HCT116 (cell line): ENCODE measurements around the gene DOP1B. TPM values are rescaled to one million over a fixed set of nuclear protein-coding genes. Genes with fewer than 3 reads are reported as not detected.

Experiments used
- ATAC-seq: fragments of 200-7000 bp; cut with Tn5 transposase; 2 replicates; pipeline ENCODE4 v1.9.1; 2020; ENCODE audit warnings: mild to moderate bottlenecking, moderate library complexity
- BruUV-seq: library from RNA; stranded (reverse); fragments of 400-500 nt; replicated peaks from 2 replicates; lab custom pipeline; 2021; lab: Mats Ljungman, UMichigan
- CTCF ChIA-PET: fragments of 300-600 bp; sonication (Branson Sonifier 250); formaldehyde crosslinking; loops from one replicate; lab custom pipeline; 2021; ENCODE audit warnings: antibody characterized with exemption; lab: Charles Lee
- POLR2A ChIA-PET: fragments of 300-600, 350-600 bp; sonication (Branson Sonifier 250); formaldehyde crosslinking; loops from one replicate; lab custom pipeline; 2021; ENCODE audit warnings: antibody characterized with exemption; lab: Charles Lee
- RAD21 ChIA-PET, 2 experiments: fragments of 300-600 bp; sonication (Branson Sonifier 250); formaldehyde crosslinking; loops; one replicate each; lab custom pipeline; 2023; ENCODE audit warnings: low total read pairs in 2 of 2; ENCODE audit not compliant: uncharacterized antibody in 2 of 2, unreplicated experiment in 2 of 2, low non-redundant PET in 1 of 2; lab: Charles Lee
- DNase-seq: peaks from one replicate; pipeline ENCODE4 v3.0.0-alpha.2; 2010; ENCODE audit warnings: low read depth, low spot score
- H2AFZ ChIP-seq: fragments of 200-600 bp; shearing (Covaris generic), sonication (generic); 2 replicates; pipeline ENCODE4 v1.6.1; 2017; ENCODE audit warnings: low read depth, mixed run types, mixed read lengths, antibody characterized with exemption, low read length; ENCODE audit not compliant: poor library complexity, severe bottlenecking
- H3K27ac ChIP-seq: 2 replicates; pipeline ENCODE4 v1.5.1; 2012; ENCODE audit warnings: low read depth, low read length
- H3K27me3 ChIP-seq: fragments of 200-600 bp; sonication (generic); 2 replicates; pipeline ENCODE4 v1.6.1; 2016; ENCODE audit warnings: mixed run types, low read length, mixed read lengths; ENCODE audit not compliant: insufficient read depth
- H3K36me3 ChIP-seq, 2 experiments: fragments of 200-500 bp in 1 of 2; fragments of 200-600 bp in 1 of 2; sonication (Bioruptor generic) in 1 of 2; sonication (generic) in 1 of 2; 2 replicates each; pipeline versions ENCODE4 v1.5.1 to v1.6.1; 2014 to 2016; ENCODE audit warnings: low read length in 2 of 2, inconsistent platforms in 1 of 2, mixed read lengths in 1 of 2, mixed run types in 1 of 2; ENCODE audit not compliant: insufficient read depth in 2 of 2, control insufficient read depth in 1 of 2
- H3K4me1 ChIP-seq, 2 experiments: fragments of 200-600 bp in 1 of 2; sonication (generic) in 1 of 2; 2 replicates each; pipeline versions ENCODE4 v1.5.1 to v1.6.1; 2012 to 2017; ENCODE audit warnings: low read length in 2 of 2, inconsistent platforms in 1 of 2, mild to moderate bottlenecking in 1 of 2, mixed read lengths in 1 of 2, mixed run types in 1 of 2, moderate library complexity in 1 of 2; ENCODE audit not compliant: insufficient read depth in 2 of 2, control insufficient read depth in 1 of 2
- H3K4me2 ChIP-seq: fragments of 200-600 bp; sonication (generic); 2 replicates; pipeline ENCODE4 v1.6.1; 2017; ENCODE audit warnings: mixed run types, low read length, mixed read lengths
- H3K4me3 ChIP-seq, 2 experiments: fragments of 200-600 bp in 1 of 2; sonication (generic) in 1 of 2; replicated peaks in 1 of 2; 2 replicates each; pipeline ENCODE4 v1.5.1; 2011 to 2016; ENCODE audit warnings: low read length in 2 of 2, control low read depth in 1 of 2, low read depth in 1 of 2, mild to moderate bottlenecking in 1 of 2, mixed read lengths in 1 of 2, mixed run types in 1 of 2
- H3K79me2 ChIP-seq: fragments of 200-600 bp; sonication (generic); 2 replicates; pipeline ENCODE4 v1.6.1; 2017; ENCODE audit warnings: mild to moderate bottlenecking, mixed run types, low read length, moderate library complexity, mixed read lengths; ENCODE audit not compliant: insufficient read depth
- H3K9ac ChIP-seq: fragments of 200-600 bp; sonication (generic); 2 replicates; pipeline ENCODE4 v1.6.1; 2016; ENCODE audit warnings: low read length, mixed read lengths
- H3K9me2 ChIP-seq: fragments of 200-600 bp; sonication (generic), shearing (Covaris generic); 2 replicates; pipeline ENCODE4 v1.6.1; 2017; ENCODE audit warnings: mixed run types, mild to moderate bottlenecking, moderate library complexity; ENCODE audit not compliant: insufficient read depth
- H3K9me3 ChIP-seq, 2 experiments: fragments of 200-500 bp in 1 of 2; fragments of 200-600 bp in 1 of 2; sonication (Bioruptor generic) in 1 of 2; sonication (generic) in 1 of 2; 2 replicates each; pipeline ENCODE4 v1.6.1; 2014 to 2017; ENCODE audit warnings: low read length in 2 of 2, mixed read lengths in 2 of 2, inconsistent platforms in 1 of 2, low read depth in 1 of 2, mild to moderate bottlenecking in 1 of 2, mixed run types in 1 of 2, moderate library complexity in 1 of 2; ENCODE audit not compliant: control insufficient read depth in 1 of 2, insufficient read depth in 1 of 2
- H4K20me1 ChIP-seq: fragments of 200-600 bp; sonication (generic), shearing (Covaris generic); 2 replicates; pipeline ENCODE4 v1.6.1; 2017; ENCODE audit warnings: mixed run types, mild to moderate bottlenecking, moderate library complexity; ENCODE audit not compliant: insufficient read depth
- ATF3 ChIP-seq: IDR thresholded peaks from 2 replicates; pipeline ENCODE4 v1.6.1; 2012
- CEBPB ChIP-seq: IDR thresholded peaks from 2 replicates; pipeline ENCODE4 v1.6.1; 2012; ENCODE audit warnings: low read depth
- CTCF ChIP-seq, 3 experiments: fragments of 200-600 bp in 1 of 3; sonication (generic) in 1 of 3; IDR thresholded peaks in 2 of 3; conservative IDR thresholded peaks in 1 of 3; 2 replicates each; pipeline ENCODE4 v1.5.1; 2012 to 2017; ENCODE audit warnings: low read depth in 2 of 3, low read length in 2 of 3, antibody characterized with exemption in 1 of 3, borderline replicate concordance in 1 of 3, control low read depth in 1 of 3, mild to moderate bottlenecking in 1 of 3, mixed read lengths in 1 of 3, mixed run types in 1 of 3, moderate library complexity in 1 of 3; ENCODE audit not compliant: insufficient read depth in 1 of 3
- EGR1 ChIP-seq: IDR thresholded peaks from 2 replicates; pipeline ENCODE4 v1.6.1; 2012; ENCODE audit warnings: low read depth
- EZH2 ChIP-seq: fragments of 200-600 bp; sonication (generic); IDR thresholded peaks from 2 replicates; pipeline ENCODE4 v1.6.1; 2017; ENCODE audit warnings: antibody characterized with exemption, mixed run types
- EZH2phosphoT487 ChIP-seq: fragments of 200-600 bp; IDR thresholded peaks from 2 replicates; pipeline ENCODE4 v1.6.1; 2018; ENCODE audit warnings: antibody characterized with exemption, borderline replicate concordance
- JUND ChIP-seq: IDR thresholded peaks from 2 replicates; pipeline ENCODE4 v1.6.1; 2012
- MAX ChIP-seq: IDR thresholded peaks from 2 replicates; pipeline ENCODE4 v1.6.1; 2012
- POLR2A ChIP-seq: IDR thresholded peaks from 2 replicates; pipeline ENCODE4 v1.7.0; 2011; ENCODE audit warnings: borderline replicate concordance; ENCODE audit not compliant: insufficient read depth, insufficient read length; ENCODE audit errors: extremely low read depth
- REST ChIP-seq: IDR thresholded peaks from 2 replicates; pipeline ENCODE4 v1.6.1; 2012; ENCODE audit warnings: low read depth
- SIN3A ChIP-seq: IDR thresholded peaks from 2 replicates; pipeline ENCODE4 v1.6.1; 2012; ENCODE audit warnings: low read depth
- SRF ChIP-seq: IDR thresholded peaks from 2 replicates; pipeline ENCODE4 v1.6.1; 2012; ENCODE audit warnings: low read depth
- ZBTB33 ChIP-seq: IDR thresholded peaks from 2 replicates; pipeline ENCODE4 v1.6.1; 2011; ENCODE audit warnings: mild to moderate bottlenecking, low read length, moderate library complexity; ENCODE audit not compliant: insufficient replicate concordance; ENCODE audit errors: extremely low read depth
- ZNF274 ChIP-seq: fragments of 200-500 bp; sonication (Bioruptor generic); IDR thresholded peaks from 2 replicates; pipeline ENCODE4 v1.6.1; 2014; ENCODE audit warnings: mild to moderate bottlenecking, low read depth, low read length, inconsistent platforms
- intact Hi-C: fragments of 100-400 bp; cut with micrococcal nuclease; formaldehyde crosslinking; loops from 2 replicates; pipeline ENCODE4 v1.10.0; 2022
- total RNA-seq: library from RNA; stranded (reverse); gene quantifications from one replicate; pipeline ENCODE4 v1.2.1, GENCODE V29; 2021; ENCODE audit not compliant: unreplicated experiment

Gene DOP1B
- total RNA-seq, 1 experiment from 2014 or later: 15.4 TPM

- no peak overlapping the region for H3K4me2 ChIP-seq
- TF ChIP-seq EZH2phosphoT487 (no peak), EZH2 (no peak), SIN3A (no peak), ZNF274 (no peak), POLR2A (no peak), MAX (no peak), ATF3 (no peak), CTCF (IDR thresholded peaks at IDR 0.05 in 2 of 3, conservative IDR thresholded peaks at IDR 0.05 in 1 of 3; ENCODE audit: borderline replicate concordance in 1 of 3, insufficient read depth in 1 of 3, low read depth in 2 of 3, low read length in 2 of 3) (no peak), CEBPB (no peak), JUND (no peak), REST (no peak), ZBTB33 (no peak), EGR1 (no peak), SRF (no peak)
- H3K4me1 ChIP-seq: peaks cover 16 to 23% of the 10 kb centered on the region in 2 experiments; a peak in 3 of 4 replicates
- no peaks in the 10 kb centered on the region for H3K36me3 ChIP-seq
- H3K4me3 ChIP-seq: no peak overlapping the region
- no peaks in the 10 kb centered on the region for H3K9me3 ChIP-seq
- H2AFZ ChIP-seq: no peak overlapping the region
- RAD21 ChIA-PET: no interaction called here
- H4K20me1 ChIP-seq: no peaks in the 10 kb centered on the region
- no peaks in the 10 kb centered on the region for H3K9me2 ChIP-seq
- no peak overlapping the region for H3K9ac ChIP-seq
- H3K79me2 ChIP-seq: no peaks in the 10 kb centered on the region
- DNase-seq: no peak
- intact Hi-C loops: no loop called here
- H3K27ac ChIP-seq: no peak overlapping the region
- ATAC-seq: no peak
- CTCF ChIA-PET: no interaction called here
- no peaks in the 10 kb centered on the region for H3K27me3 ChIP-seq
- no TSS peak for BruUV-seq
- POLR2A ChIA-PET: no interaction called here
Measured at GRCh38 chr21:36186506-36187399, 30.1 kb downstream of the DOP1B start.
